Activated CD8-positive, alpha-beta memory T cell treated with anti-CD3 and anti-CD28 coated beads, Interleukin-2, amount 50 U/mL, for 4 hours (primary cell): Measurements from ENCODE around the gene KCNJ5.

Experiments used
- DNase-seq: peaks from one replicate; pipeline ENCODE4 v3.0.0-alpha.2; 2020

KCNJ5 gene

GRCh38 chr11:128890543-128891368, at the start of gene KCNJ5:
Gene KCNJ5 (plus strand): TSS chr11:128891356. CDS start chr11:128911274, 19,918 bp downstream.
- DNase-seq = no peak

- DNase-seq = no peak
Observed at GRCh38 chr11:128841461-128842072, 49.6 kb upstream of the KCNJ5 start.

- no peak for DNase-seq
Observed at GRCh38 chr11:128843198-128843785, 47.9 kb upstream of the KCNJ5 start.

GRCh38 chr11:128845334-128845780, 45.8 kb upstream of the KCNJ5 start:
- DNase-seq = no peak

- DNase-seq = no peak
Observed at GRCh38 chr11:128846985-128847384, 44.2 kb upstream of the KCNJ5 start.

GRCh38 chr11:128848815-128849455, 42.2 kb upstream of the KCNJ5 start:
- peak; percentile 66 for DNase-seq

- no peak for DNase-seq
Observed at GRCh38 chr11:128852327-128853023, 38.7 kb upstream of the KCNJ5 start.

- no peak for DNase-seq
Observed at GRCh38 chr11:128853559-128853958, 37.6 kb upstream of the KCNJ5 start.

GRCh38 chr11:128854841-128855240, 36.3 kb upstream of the KCNJ5 start:
- no peak for DNase-seq

- DNase-seq = no peak
Observed at GRCh38 chr11:128856241-128856640, 34.9 kb upstream of the KCNJ5 start.

- no peak for DNase-seq
Observed at GRCh38 chr11:128857341-128857740, 33.8 kb upstream of the KCNJ5 start.

- peak; percentile 72 for DNase-seq
Observed at GRCh38 chr11:128859563-128860441, 31.4 kb upstream of the KCNJ5 start.

GRCh38 chr11:128860571-128861361, 30.4 kb upstream of the KCNJ5 start:
- DNase-seq = no peak

- DNase-seq = no peak
Observed at GRCh38 chr11:128862406-128862805, 28.8 kb upstream of the KCNJ5 start.

GRCh38 chr11:128862908-128863660, 28.1 kb upstream of the KCNJ5 start:
- DNase-seq = no peak

GRCh38 chr11:128865490-128865889, 25.7 kb upstream of the KCNJ5 start:
- DNase-seq = no peak

- no peak for DNase-seq
Observed at GRCh38 chr11:128867277-128867676, 23.9 kb upstream of the KCNJ5 start, which contains the start of gene KCNJ1. Gene KCNJ1 (minus strand): TSS chr11:128867296. CDS start chr11:128840243, 27,053 bp downstream.

- DNase-seq = no peak
Observed at GRCh38 chr11:128868841-128869671, 22.1 kb upstream of the KCNJ5 start.

GRCh38 chr11:128871168-128871610, 20.0 kb upstream of the KCNJ5 start:
- no peak for DNase-seq
